ENCODE results near the gene MIPOL1.
"Not testable (repeated sequence)": the region's sequence is repeated elsewhere in the genome, so short reads cannot be mapped to it uniquely, and the experiment has no call there.

The MIPOL1 gene

GRCh38 chr14:37376944-37377609 lies 179.3 kb downstream of the MIPOL1 start:
- no peak for FAIRE-seq
- no peak for DNase-seq (ENCODE audit: insufficient read length, low spot score)

GRCh38 chr14:37384870-37385596 lies 187.3 kb downstream of the MIPOL1 start:
- FAIRE-seq (no peak), DNase-seq (ENCODE audit: insufficient read length, low spot score) (no peak)

- DNase-seq (ENCODE audit: insufficient read length, low spot score); FAIRE-seq: not testable (repeated sequence)
Measured at GRCh38 chr14:37397157-37397940, 199.6 kb downstream of the MIPOL1 start.

GRCh38 chr14:37397941-37398215 lies 200.1 kb downstream of the MIPOL1 start:
- DNase-seq (ENCODE audit: insufficient read length, low spot score) (no peak), FAIRE-seq (no peak)

- FAIRE-seq (no peak), DNase-seq (ENCODE audit: insufficient read length, low spot score) (no peak)
Measured at GRCh38 chr14:37399517-37399916, 201.8 kb downstream of the MIPOL1 start.

- FAIRE-seq = no peak
Measured at GRCh38 chr14:37401093-37401492, 203.4 kb downstream of the MIPOL1 start.

GRCh38 chr14:37403626-37404025 lies 205.9 kb downstream of the MIPOL1 start:
- no peak for FAIRE-seq
- no peak for DNase-seq (ENCODE audit: insufficient read length, low spot score)

More at GRCh38 chr14:37401093-37401492, 203.4 kb downstream of the MIPOL1 start:
- DNase-seq (ENCODE audit: insufficient read length, low spot score) = no peak

GRCh38 chr14:37406095-37406494 lies 208.4 kb downstream of the MIPOL1 start:
- no peak for DNase-seq (ENCODE audit: insufficient read length, low spot score)
- FAIRE-seq = no peak

GRCh38 chr14:37411079-37411735 lies 213.5 kb downstream of the MIPOL1 start:
- FAIRE-seq (no peak), DNase-seq (ENCODE audit: insufficient read length, low spot score) (no peak)

- no peak for DNase-seq (ENCODE audit: insufficient read length, low spot score)
- FAIRE-seq = no peak
Measured at GRCh38 chr14:37413050-37413449, 215.3 kb downstream of the MIPOL1 start.

GRCh38 chr14:37413504-37414003 lies 215.8 kb downstream of the MIPOL1 start:
- no peak for FAIRE-seq

GRCh38 chr14:37416264-37416663 lies 218.5 kb downstream of the MIPOL1 start:
- DNase-seq (ENCODE audit: insufficient read length, low spot score) (no peak), FAIRE-seq (no peak)

More at GRCh38 chr14:37413504-37414003, 215.8 kb downstream of the MIPOL1 start:
- no peak for DNase-seq (ENCODE audit: insufficient read length, low spot score)

GRCh38 chr14:37417151-37417550 lies 219.4 kb downstream of the MIPOL1 start:
- DNase-seq (ENCODE audit: insufficient read length, low spot score) = no peak
- FAIRE-seq = no peak

GRCh38 chr14:37417833-37418232 lies 220.1 kb downstream of the MIPOL1 start:
- FAIRE-seq = no peak
- DNase-seq (ENCODE audit: insufficient read length, low spot score) = no peak

GRCh38 chr14:37420622-37421021 lies 222.9 kb downstream of the MIPOL1 start:
- FAIRE-seq = no peak

GRCh38 chr14:37422319-37422718 lies 224.6 kb downstream of the MIPOL1 start:
- no peak for DNase-seq (ENCODE audit: insufficient read length, low spot score)
- FAIRE-seq = no peak

More at GRCh38 chr14:37420622-37421021, 222.9 kb downstream of the MIPOL1 start:
- no peak for DNase-seq (ENCODE audit: insufficient read length, low spot score)

GRCh38 chr14:37422748-37423147 lies 225.0 kb downstream of the MIPOL1 start:
- FAIRE-seq = no peak
- no peak for DNase-seq (ENCODE audit: insufficient read length, low spot score)

- DNase-seq (ENCODE audit: insufficient read length, low spot score) = no peak
- FAIRE-seq = no peak
Measured at GRCh38 chr14:37428954-37429353, 231.2 kb downstream of the MIPOL1 start.

GRCh38 chr14:37429618-37430017 lies 231.9 kb downstream of the MIPOL1 start:
- FAIRE-seq = no peak
- no peak for DNase-seq (ENCODE audit: insufficient read length, low spot score)

- FAIRE-seq = no peak
- no peak for DNase-seq (ENCODE audit: insufficient read length, low spot score)
Measured at GRCh38 chr14:37434867-37435266, 237.1 kb downstream of the MIPOL1 start.

- no peak for FAIRE-seq
- no peak for DNase-seq (ENCODE audit: insufficient read length, low spot score)
Measured at GRCh38 chr14:37436519-37436918, 238.8 kb downstream of the MIPOL1 start.
